H1 (cell line): ENCODE data around the gene KLHL26. TPM values are rescaled to one million over a fixed set of nuclear protein-coding genes. Genes with fewer than 3 reads are reported as not detected.

ENCODE experiments used
- BCL11A ChIP-seq, 2 experiments: IDR thresholded peaks; one replicate each; pipeline ENCODE4 v1.6.1; 2011; ENCODE audit warnings: low read depth in 2 of 2, low read length in 2 of 2, mild to moderate bottlenecking in 2 of 2
- CTCF ChIP-seq, 3 experiments: IDR thresholded peaks; 1 replicate in 2 of 3; 2 replicates in 1 of 3; pipeline versions ENCODE4 v1.5.1 to v1.6.1; 2011; ENCODE audit warnings: low read length in 3 of 3, mild to moderate bottlenecking in 3 of 3, inconsistent platforms in 2 of 3, low read depth in 1 of 3, moderate library complexity in 1 of 3; ENCODE audit not compliant: insufficient read depth in 1 of 3; ENCODE audit errors: control extremely low read depth in 1 of 3
- EP300 ChIP-seq, 2 experiments: IDR thresholded peaks; 1 replicate in 1 of 2; 2 replicates in 1 of 2; pipeline ENCODE4 v1.6.1; 2011 to 2012; ENCODE audit warnings: low read depth in 2 of 2, low read length in 2 of 2, mild to moderate bottlenecking in 2 of 2, borderline replicate concordance in 1 of 2, inconsistent platforms in 1 of 2, moderate library complexity in 1 of 2
- EZH2 ChIP-seq: fragments of 200-600 bp; sonication (generic); IDR thresholded peaks from 2 replicates; pipeline ENCODE4 v1.7.1; 2012; ENCODE audit warnings: low read depth, mild to moderate bottlenecking, moderate library complexity, low read length, inconsistent platforms; ENCODE audit not compliant: severe bottlenecking
- GTF2F1 ChIP-seq: IDR thresholded peaks from 2 replicates; pipeline ENCODE4 v1.6.1; 2012; ENCODE audit warnings: low read depth, low read length, improper control_type of control experiment, borderline replicate concordance
- HDAC2 ChIP-seq, 2 experiments: fragments of 300-600 bp in 1 of 2; sonication (generic) in 1 of 2; IDR thresholded peaks; 2 replicates each; pipeline ENCODE4 v1.6.1; 2011 to 2012; ENCODE audit warnings: low read depth in 2 of 2, low read length in 2 of 2, mild to moderate bottlenecking in 2 of 2, moderate library complexity in 2 of 2, borderline replicate concordance in 1 of 2, inconsistent platforms in 1 of 2
- HDAC6 ChIP-seq: IDR thresholded peaks from one replicate; pipeline ENCODE4 v1.7.1; 2012; ENCODE audit warnings: low read depth, mild to moderate bottlenecking, inconsistent platforms, low read length, moderate library complexity
- JUND ChIP-seq: IDR thresholded peaks from 2 replicates; pipeline ENCODE4 v1.6.1; 2011; ENCODE audit warnings: mild to moderate bottlenecking, improper control_type of control experiment, low read length
- NANOG ChIP-seq: IDR thresholded peaks from 2 replicates; pipeline ENCODE4 v1.6.1; 2011; ENCODE audit warnings: low read length, low read depth, mild to moderate bottlenecking, inconsistent platforms; ENCODE audit not compliant: insufficient read depth, poor library complexity, severe bottlenecking
- PHF8 ChIP-seq: fragments of 200-600 bp; sonication (generic); conservative IDR thresholded peaks from 2 replicates; pipeline ENCODE4 v1.7.1; 2012; ENCODE audit warnings: low read depth, mild to moderate bottlenecking, inconsistent platforms, low read length, moderate library complexity
- POLR2AphosphoS5 ChIP-seq: IDR thresholded peaks from 2 replicates; pipeline ENCODE4 v1.6.1; 2011; ENCODE audit warnings: low read depth, low read length
- POU5F1 ChIP-seq: IDR thresholded peaks from 2 replicates; pipeline ENCODE4 v1.6.1; 2011; ENCODE audit warnings: low read depth, mild to moderate bottlenecking, low read length, moderate library complexity
- SAP30 ChIP-seq: fragments of 300-600 bp; sonication (generic); IDR thresholded peaks from 2 replicates; pipeline ENCODE4 v1.7.1; 2012; ENCODE audit warnings: low read length, moderate library complexity, mild to moderate bottlenecking, inconsistent platforms; ENCODE audit not compliant: insufficient read depth, insufficient replicate concordance
- SIRT6 ChIP-seq: IDR thresholded peaks from one replicate; pipeline ENCODE4 v1.7.1; 2012; ENCODE audit warnings: low read length, inconsistent platforms
- SIX5 ChIP-seq: IDR thresholded peaks from 2 replicates; pipeline ENCODE4 v1.6.1; 2011; ENCODE audit warnings: mild to moderate bottlenecking, low read depth, low read length
- SRF ChIP-seq: IDR thresholded peaks from 2 replicates; pipeline ENCODE4 v1.6.1; 2011; ENCODE audit warnings: mild to moderate bottlenecking, low read depth, low read length, moderate library complexity
- SUZ12 ChIP-seq: fragments of 200-600 bp; sonication (generic); IDR thresholded peaks from 2 replicates; pipeline ENCODE4 v1.6.1; 2012; ENCODE audit warnings: mild to moderate bottlenecking, inconsistent platforms, low read length, moderate library complexity, mixed read lengths
- TCF12 ChIP-seq: IDR thresholded peaks from 2 replicates; pipeline ENCODE4 v1.6.1; 2011; ENCODE audit warnings: low read depth, mild to moderate bottlenecking, low read length
- YY1 ChIP-seq: IDR thresholded peaks from 2 replicates; pipeline ENCODE4 v1.6.1; 2011; ENCODE audit warnings: low read depth, mild to moderate bottlenecking, low read length
- polyA plus RNA-seq, 7 experiments: library from polyadenylated mRNA; depleted of rRNA in 3 of 7; stranded (reverse) in 5 of 7; unstranded in 2 of 7; fragments of >200 nt in 5 of 7; fragments of 200-250 nt in 2 of 7; gene quantifications; 1 replicate in 5 of 7; 2 replicates in 1 of 7; 4 replicates in 1 of 7; pipeline versions ENCODE4 v1.2.1 to v1.2.3, GENCODE V29; 2011 to 2013; ENCODE audit warnings: missing spikeins in 2 of 7, mixed read lengths in 2 of 7
- total RNA-seq: library from RNA; stranded (reverse); fragmentation: NEBNext Ultra II Directional; extraction: Animal tissue kit (Norgen Biotek cat#: 25700); gene quantifications from 2 replicates; pipeline ENCODE4 v1.2.1, GENCODE V29; 2021
- TF ChIP-seq, protein P1 (sequence below): IDR thresholded peaks from 2 replicates; pipeline ENCODE4 v1.6.1; 2012; ENCODE audit warnings: inconsistent platforms

KLHL26 gene
- total and polyA plus RNA-seq, 2 of the 8 experiments (the other 6 are each of a cell fraction or from before 2014, with no cell fraction given) = 2.2 to 8.8 TPM

DNA sequence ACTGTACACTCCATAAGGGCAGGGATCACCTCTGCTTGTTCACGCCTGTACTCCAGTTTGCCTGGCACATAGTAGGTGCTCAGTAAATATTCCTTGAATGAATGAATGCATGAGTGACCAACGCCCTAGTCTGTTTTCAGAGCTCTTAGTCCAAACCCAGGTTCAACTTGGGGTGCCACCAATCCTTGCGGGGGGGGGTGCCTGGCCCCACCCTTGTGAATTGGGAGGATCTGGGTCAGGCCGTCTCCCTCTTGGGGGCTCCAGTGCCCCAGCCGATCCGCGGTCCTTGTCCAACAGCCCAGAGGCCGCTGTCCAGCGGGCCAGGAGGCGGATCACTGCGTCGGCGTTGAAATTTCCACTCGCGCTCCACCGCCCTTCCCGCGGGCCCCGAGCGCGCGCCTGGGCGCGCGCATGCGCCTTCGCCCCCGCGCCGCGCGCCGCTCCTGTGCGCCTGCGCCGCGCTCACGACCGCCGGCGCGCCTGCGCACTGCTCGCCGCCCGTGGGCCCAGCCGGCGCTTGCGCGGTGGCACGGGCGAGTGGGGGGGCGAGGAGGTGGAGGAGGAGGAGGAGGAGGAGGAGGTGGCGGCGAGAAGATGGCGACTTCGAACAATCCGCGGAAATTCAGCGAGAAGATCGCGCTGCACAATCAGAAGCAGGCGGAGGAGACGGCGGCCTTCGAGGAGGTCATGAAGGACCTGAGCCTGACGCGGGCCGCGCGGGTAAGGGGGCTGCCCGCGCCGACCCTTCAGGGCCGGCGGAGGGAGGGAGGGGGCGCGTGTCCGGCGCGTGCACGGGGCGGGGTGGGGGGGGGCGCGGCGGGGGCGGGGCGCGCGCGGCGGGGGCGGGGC is 46.5 kb downstream of the KLHL26 start, which contains the start of gene CRTC1 (continued):
- TF ChIP-seq, protein P1, sequence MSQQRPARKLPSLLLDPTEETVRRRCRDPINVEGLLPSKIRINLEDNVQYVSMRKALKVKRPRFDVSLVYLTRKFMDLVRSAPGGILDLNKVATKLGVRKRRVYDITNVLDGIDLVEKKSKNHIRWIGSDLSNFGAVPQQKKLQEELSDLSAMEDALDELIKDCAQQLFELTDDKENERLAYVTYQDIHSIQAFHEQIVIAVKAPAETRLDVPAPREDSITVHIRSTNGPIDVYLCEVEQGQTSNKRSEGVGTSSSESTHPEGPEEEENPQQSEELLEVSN = 0 out of 2 replicates have a peak, but pooled peaks have one; percentile 15
- TF ChIP-seq POLR2AphosphoS5 (peak; percentile 93), YY1 (peak; percentile 75), SIX5 (no peak), PHF8 (peak; percentile 97), SAP30 (no peak), CTCF (IDR thresholded peaks at IDR 0.05; ENCODE audit: control extremely low read depth in 1 of 3, insufficient read depth in 1 of 3, low read depth in 1 of 3, low read length in 3 of 3) (no peak), EP300 (IDR thresholded peaks at IDR 0.05; ENCODE audit: borderline replicate concordance in 1 of 2, low read depth in 2 of 2, low read length in 2 of 2) (no peak), BCL11A (IDR thresholded peaks at IDR 0.05; ENCODE audit: low read depth in 2 of 2, low read length in 2 of 2) (no peak), EZH2 (peak; percentile 15), GTF2F1 (no peak), SRF (no peak), NANOG (no peak), SUZ12 (no peak), SIRT6 (no peak), JUND (no peak), POU5F1 (no peak), HDAC6 (no peak), TCF12 (no peak), HDAC2 (IDR thresholded peaks at IDR 0.05; ENCODE audit: borderline replicate concordance in 1 of 2, low read depth in 2 of 2, low read length in 2 of 2) (no peak)
